Ectodermal cell (in vitro differentiated cells): ENCODE results near the gene COPS9.

Experiments used
- H3K27ac ChIP-seq: 2 replicates; pipeline ENCODE4 v1.7.0; 2013; ENCODE audit warnings: mild to moderate bottlenecking, low read depth, low read length; ENCODE audit not compliant: insufficient read depth, poor library complexity, severe bottlenecking
- H3K27me3 ChIP-seq: 2 replicates; pipeline ENCODE4 v1.7.0; 2013; ENCODE audit warnings: mild to moderate bottlenecking, low read length; ENCODE audit not compliant: insufficient read depth, control insufficient read depth, poor library complexity, severe bottlenecking
- H3K36me3 ChIP-seq: one replicate; pipeline ENCODE4 v1.7.0; 2013; ENCODE audit warnings: low read length; ENCODE audit not compliant: control insufficient read depth, insufficient read depth
- H3K4me1 ChIP-seq: one replicate; pipeline ENCODE4 v1.7.0; 2013; ENCODE audit warnings: low read length; ENCODE audit not compliant: control insufficient read depth, insufficient read depth
- H3K4me3 ChIP-seq: 2 replicates; pipeline ENCODE4 v1.7.0; 2013; ENCODE audit warnings: low read depth, low read length, control low read depth; ENCODE audit not compliant: insufficient read depth
- H3K9me3 ChIP-seq: 2 replicates; pipeline ENCODE4 v1.7.0; 2013; ENCODE audit warnings: mild to moderate bottlenecking, low read length, moderate library complexity; ENCODE audit not compliant: control insufficient read depth
- WGBS, 2 experiments: methylation state at CpG; one replicate each; pipeline ENCODE4 v1.1.7; 2013; ENCODE audit warnings: missing lambda C conversion rate in 2 of 2; 5-methylcytosine and 5-hydroxymethylcytosine counted together

COPS9 gene

GRCh38 chr2:240129731-240130392 is 6.2 kb downstream of the COPS9 start:
- Histone ChIP-seq H3K36me3 (peaks cover 33% of the 10 kb centered on the region), H3K27ac (no peak overlapping the region), H3K9me3 (no peaks in the 10 kb centered on the region), H3K4me3 (no peak overlapping the region), H3K4me1 (no peaks in the 10 kb centered on the region), H3K27me3 (no peaks in the 10 kb centered on the region)
- 94 to 97% methylated on average over 22 of the region's 22 CpGs for WGBS, 2 experiments

- no peaks in the 10 kb centered on the region for H3K4me1 ChIP-seq
- no peaks in the 10 kb centered on the region for H3K9me3 ChIP-seq
- peaks cover 33% of the 10 kb centered on the region for H3K36me3 ChIP-seq
- no peak overlapping the region for H3K4me3 ChIP-seq
- WGBS, 2 experiments = 93 to 95% methylated on average over 7 of the region's 7 CpGs
- no peak overlapping the region for H3K27ac ChIP-seq
- no peaks in the 10 kb centered on the region for H3K27me3 ChIP-seq
Measured at GRCh38 chr2:240129311-240129710, 6.8 kb downstream of the COPS9 start.

GRCh38 chr2:240128608-240129145 is 7.4 kb downstream of the COPS9 start:
- 93 to 94% methylated on average over 12 of the region's 12 CpGs for WGBS, 2 experiments
- H3K27me3 ChIP-seq = no peaks in the 10 kb centered on the region
- H3K4me1 ChIP-seq = no peaks in the 10 kb centered on the region
- H3K27ac ChIP-seq = no peak overlapping the region
- peaks cover 33% of the 10 kb centered on the region for H3K36me3 ChIP-seq
- H3K4me3 ChIP-seq = no peak overlapping the region
- no peaks in the 10 kb centered on the region for H3K9me3 ChIP-seq

- H3K36me3 ChIP-seq = peaks cover 33% of the 10 kb centered on the region
- 95 to 96% methylated on average over 16 of the region's 16 CpGs for WGBS, 2 experiments
- no peaks in the 10 kb centered on the region for H3K27me3 ChIP-seq
- H3K27ac ChIP-seq = no peak overlapping the region
- no peaks in the 10 kb centered on the region for H3K9me3 ChIP-seq
- H3K4me1 ChIP-seq = no peaks in the 10 kb centered on the region
- H3K4me3 ChIP-seq = no peak overlapping the region
Measured at GRCh38 chr2:240127911-240128607, 8.0 kb downstream of the COPS9 start.

- H3K36me3 ChIP-seq = peaks cover 26% of the 10 kb centered on the region
- H3K4me3 ChIP-seq = no peak overlapping the region
- no peaks in the 10 kb centered on the region for H3K9me3 ChIP-seq
- H3K27me3 ChIP-seq = no peaks in the 10 kb centered on the region
- no peak overlapping the region for H3K27ac ChIP-seq
- H3K4me1 ChIP-seq = no peaks in the 10 kb centered on the region
- 93% methylated on average over 6 to 7 of the region's 7 CpGs for WGBS, 2 experiments
Measured at GRCh38 chr2:240127191-240127750, 8.8 kb downstream of the COPS9 start.

GRCh38 chr2:240126731-240127130 is 9.4 kb downstream of the COPS9 start:
- Histone ChIP-seq H3K4me3 (no peak overlapping the region), H3K4me1 (no peaks in the 10 kb centered on the region), H3K36me3 (peaks cover 25% of the 10 kb centered on the region), H3K9me3 (no peaks in the 10 kb centered on the region), H3K27ac (no peak overlapping the region), H3K27me3 (no peaks in the 10 kb centered on the region)
- 96% methylated on average over 10 of the region's 10 CpGs for whole genome bisulfite sequencing, 2 experiments

GRCh38 chr2:240125742-240126141 is 10.4 kb downstream of the COPS9 start:
- H3K36me3 ChIP-seq = peaks cover 15% of the 10 kb centered on the region
- H3K27ac ChIP-seq = no peak overlapping the region
- no peak overlapping the region for H3K4me3 ChIP-seq
- no peaks in the 10 kb centered on the region for H3K4me1 ChIP-seq
- H3K27me3 ChIP-seq = no peaks in the 10 kb centered on the region
- WGBS, 2 experiments = 94 to 95% methylated on average over 14 of the region's 14 CpGs
- no peaks in the 10 kb centered on the region for H3K9me3 ChIP-seq

GRCh38 chr2:240124651-240125030 is 11.5 kb downstream of the COPS9 start:
- Histone ChIP-seq H3K27ac (no peak overlapping the region), H3K4me1 (no peaks in the 10 kb centered on the region), H3K4me3 (no peak overlapping the region), H3K36me3 (peaks cover 4% of the 10 kb centered on the region), H3K27me3 (no peaks in the 10 kb centered on the region), H3K9me3 (no peaks in the 10 kb centered on the region)
- 92% methylated on average over 8 of the region's 8 CpGs for WGBS, 2 experiments

- Histone ChIP-seq H3K4me3 (no peak overlapping the region), H3K36me3 (no peaks in the 10 kb centered on the region), H3K9me3 (no peaks in the 10 kb centered on the region), H3K4me1 (no peaks in the 10 kb centered on the region), H3K27ac (no peak overlapping the region), H3K27me3 (no peaks in the 10 kb centered on the region)
- 88 to 92% methylated on average over 23 to 24 of the region's 24 CpGs for WGBS, 2 experiments
Measured at GRCh38 chr2:240123821-240124650, 12.1 kb downstream of the COPS9 start.

- no peak overlapping the region for H3K27ac ChIP-seq
- H3K9me3 ChIP-seq = no peaks in the 10 kb centered on the region
- H3K4me3 ChIP-seq = no peak overlapping the region
- H3K27me3 ChIP-seq = no peaks in the 10 kb centered on the region
- H3K4me1 ChIP-seq = no peaks in the 10 kb centered on the region
- WGBS, 2 experiments = 86 to 89% methylated on average over 11 of the region's 11 CpGs
- H3K36me3 ChIP-seq = no peaks in the 10 kb centered on the region
Measured at GRCh38 chr2:240121675-240122074, 14.4 kb downstream of the COPS9 start.
